Inflammatory macrophage (primary cell): Measurements from ENCODE around the gene SPECC1L.

Experiments used
- DNase-seq, 2 donors: peaks; one replicate each; pipeline ENCODE4 v3.0.0-alpha.2; 2020 to 2022

SPECC1L gene

DNA sequence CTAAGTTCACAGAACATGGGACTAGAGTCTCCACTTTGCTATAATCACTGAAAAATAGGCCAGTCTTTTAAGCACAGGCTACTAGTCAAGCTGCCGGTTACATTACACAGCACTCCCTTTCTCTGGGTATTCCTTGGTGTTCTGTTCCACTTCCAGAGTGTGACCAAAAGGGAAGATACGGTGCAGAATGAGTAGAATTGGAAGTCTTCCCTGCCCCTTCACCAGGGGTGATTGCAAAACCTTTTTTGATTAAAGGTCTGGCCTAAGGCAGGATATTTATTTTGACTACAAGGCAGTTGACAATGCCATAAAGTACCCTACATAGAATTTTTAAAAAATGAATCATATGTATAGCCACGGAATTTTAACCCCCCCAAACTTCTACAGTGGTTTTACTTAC is 97.2 kb downstream of the SPECC1L start:
- DNase-seq: no peak

DNA sequence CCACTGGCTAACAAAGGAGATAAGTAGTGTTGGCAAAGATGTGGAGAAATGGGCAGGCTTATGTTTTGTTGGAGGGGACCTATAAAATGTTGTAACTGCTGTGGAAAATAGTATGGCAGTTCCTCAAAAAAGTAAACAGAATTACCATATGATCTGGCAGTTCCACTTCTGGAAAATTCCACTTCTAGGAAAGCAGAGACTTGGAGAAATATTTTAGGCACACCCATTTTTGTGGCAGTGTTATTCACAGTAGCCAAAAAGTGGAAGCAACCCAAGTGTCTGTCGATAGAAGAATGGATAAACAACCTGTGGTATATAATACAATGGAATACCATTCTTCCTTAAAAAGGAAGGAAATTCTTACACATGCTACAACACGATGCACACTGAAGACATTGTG is 99.8 kb downstream of the SPECC1L start:
- peak; percentile 23 to 66 for DNase-seq

DNA sequence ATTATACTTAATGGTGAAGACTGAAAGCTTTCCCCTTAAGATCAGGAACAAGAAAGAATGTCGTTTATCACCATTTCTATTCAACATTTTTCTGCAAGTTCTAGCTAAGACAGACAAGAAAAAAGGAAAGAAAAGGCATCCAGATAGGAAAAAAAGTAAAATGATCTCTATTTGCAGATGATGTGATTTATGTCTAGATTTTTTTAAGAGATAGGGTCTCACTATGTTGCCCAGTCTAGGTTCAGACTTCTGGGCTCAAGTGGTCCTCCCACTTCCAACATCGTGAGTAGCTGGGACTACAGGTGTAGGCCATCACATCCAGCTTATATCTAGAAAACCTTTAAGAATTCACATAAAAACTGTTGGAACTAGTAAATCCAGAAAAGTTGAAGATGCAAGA is 105.4 kb downstream of the SPECC1L start:
- DNase-seq: no peak

DNA sequence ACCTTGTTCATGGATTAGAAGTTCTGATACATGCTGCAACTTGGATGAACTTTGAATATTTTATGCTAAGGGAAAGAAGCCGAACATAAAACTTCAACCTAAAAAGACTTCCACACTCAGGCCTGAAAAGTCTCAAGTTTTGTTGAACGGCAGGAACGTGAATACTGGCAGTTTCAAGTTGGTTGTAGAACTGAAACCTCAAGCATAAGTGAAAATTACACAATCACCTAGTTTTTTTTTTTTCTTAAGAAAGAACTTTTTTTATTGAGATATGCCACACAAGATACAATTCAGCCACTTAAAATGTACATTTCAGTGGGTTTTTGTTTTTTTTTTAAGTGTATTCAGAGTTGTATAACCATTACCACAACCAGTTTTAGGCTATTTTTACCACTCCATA is 106.0 kb downstream of the SPECC1L start:
- peak; percentile 25 to 66 for DNase-seq

DNA sequence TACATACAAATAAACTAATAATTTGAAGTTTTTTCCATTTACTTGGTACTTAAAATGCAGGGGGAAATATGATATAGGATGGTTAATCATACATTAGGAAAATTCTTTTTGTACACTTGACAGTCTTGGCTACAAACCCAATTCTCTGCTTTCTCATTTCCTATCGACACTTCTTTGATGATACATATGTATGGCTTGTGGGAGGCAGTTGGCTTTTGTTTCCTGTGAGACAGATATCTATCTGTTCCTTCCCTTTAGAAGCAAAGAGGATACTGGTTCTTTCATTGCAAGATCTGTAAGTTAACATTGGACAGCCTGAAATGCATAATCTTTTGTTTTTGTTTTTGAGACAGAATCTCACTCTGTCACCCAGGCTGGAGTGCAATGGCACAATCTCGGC is 108.9 kb downstream of the SPECC1L start:
- no peak for DNase-seq

DNA sequence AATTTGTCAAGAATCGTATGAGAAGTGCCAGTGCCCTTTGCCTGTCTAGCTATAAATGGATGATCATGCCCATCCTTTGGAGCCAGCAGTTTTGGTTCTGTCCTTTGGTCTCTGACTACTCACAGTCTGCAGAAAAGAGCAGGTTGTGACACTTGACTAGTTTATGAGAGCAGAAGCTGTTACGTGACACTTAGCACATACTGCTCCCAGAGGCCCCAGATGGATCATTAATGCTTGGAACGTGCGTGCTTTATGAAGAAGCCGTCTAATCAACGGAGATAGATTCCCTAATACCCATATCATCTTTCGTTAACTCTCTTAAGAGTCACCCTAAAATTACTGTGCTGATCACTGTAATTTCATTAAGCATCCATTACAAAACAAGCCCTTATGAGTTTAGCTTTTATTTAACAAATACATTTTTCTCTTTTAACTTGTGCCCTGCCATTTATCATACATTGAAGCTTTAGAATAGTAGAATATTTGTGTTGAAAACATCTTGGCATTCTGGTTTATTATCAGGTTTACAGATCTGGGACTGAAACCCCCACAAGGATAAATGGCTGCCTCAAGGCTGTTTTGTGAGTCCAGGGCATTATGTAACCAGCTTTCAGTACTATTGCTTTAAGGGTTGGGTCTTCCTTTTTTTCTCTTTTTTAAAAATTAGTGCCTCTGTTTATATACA is 109.7 kb downstream of the SPECC1L start:
- DNase-seq: no peak

DNA sequence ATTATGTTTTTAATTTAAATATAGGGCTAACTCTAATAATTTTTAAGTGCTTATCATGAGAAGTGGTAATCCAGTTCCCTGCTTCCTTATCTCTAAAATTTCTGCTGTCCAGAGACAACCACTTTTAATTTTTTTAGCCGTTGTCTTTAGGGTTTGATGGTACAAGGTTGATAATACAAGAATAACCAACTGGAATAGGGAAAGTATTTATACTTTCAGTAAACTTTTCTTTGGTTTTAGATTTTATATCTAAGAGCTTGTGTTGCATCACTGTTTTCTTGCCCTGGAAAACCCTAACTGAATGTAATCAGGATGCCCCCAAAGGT is 110.2 kb downstream of the SPECC1L start:
- DNase-seq: no peak

DNA sequence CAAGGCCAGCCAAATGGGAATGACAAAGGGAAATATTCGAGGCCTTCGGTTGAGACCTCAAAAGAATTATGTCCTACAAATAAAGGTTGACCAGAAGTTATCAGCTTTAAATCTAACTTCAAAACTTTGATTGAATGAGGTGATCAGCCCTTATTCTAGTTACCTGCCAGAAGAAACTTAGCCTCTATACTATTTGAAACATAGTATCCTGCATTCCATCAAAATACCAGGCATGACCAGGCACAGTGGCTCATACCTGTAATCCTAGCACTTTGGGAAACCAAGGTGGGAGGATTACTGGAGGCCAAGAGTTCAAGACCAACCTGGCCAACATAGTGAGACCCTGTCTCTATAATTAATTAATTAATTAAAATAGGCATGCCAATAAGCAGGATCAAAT is 112.4 kb downstream of the SPECC1L start:
- DNase-seq: no peak

DNA sequence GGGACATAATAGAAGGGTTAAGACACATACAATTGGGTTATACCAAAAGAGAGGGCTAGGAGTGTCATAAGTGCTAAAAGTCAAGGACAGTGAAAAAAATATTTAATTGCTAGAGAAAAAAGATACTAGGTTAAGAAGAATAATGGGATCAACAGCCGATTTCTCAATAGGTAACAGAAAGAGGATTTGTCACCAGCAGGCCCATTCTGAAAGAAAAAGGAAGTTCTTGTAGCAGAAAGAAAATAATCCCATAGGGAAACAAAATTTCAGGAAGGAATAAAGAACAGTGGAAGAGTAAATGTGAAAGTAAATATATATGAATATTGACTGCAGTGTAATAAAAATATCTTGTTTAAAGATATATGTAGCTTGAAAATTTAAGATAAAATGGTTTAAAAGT is 113.5 kb downstream of the SPECC1L start:
- peak; percentile 34 to 51 for DNase-seq

DNA sequence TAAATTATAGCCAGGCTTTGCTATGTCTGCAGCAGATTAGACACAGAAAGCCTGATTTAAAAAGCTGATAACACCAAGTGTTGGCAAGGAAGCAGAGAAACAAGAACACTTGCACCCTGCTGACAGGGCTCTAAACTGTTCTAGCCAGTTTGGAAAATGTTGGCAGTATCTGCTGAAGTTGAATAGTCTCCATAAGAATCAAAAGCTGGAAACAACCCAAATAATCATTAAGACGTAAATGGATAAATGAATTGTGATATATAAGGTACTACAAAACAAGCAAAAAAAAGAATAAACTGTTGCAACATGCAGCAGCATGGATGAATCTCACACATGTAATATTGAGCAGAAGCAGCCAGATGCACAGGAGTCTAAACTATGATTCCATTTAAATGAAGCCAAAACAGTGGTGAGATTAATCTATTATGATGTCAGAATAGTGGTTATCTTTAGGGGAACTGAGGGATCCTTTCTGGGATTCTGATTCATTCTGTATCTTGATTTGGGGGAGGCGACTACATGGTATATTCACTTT is 116.4 kb downstream of the SPECC1L start:
- DNase-seq: no peak

DNA sequence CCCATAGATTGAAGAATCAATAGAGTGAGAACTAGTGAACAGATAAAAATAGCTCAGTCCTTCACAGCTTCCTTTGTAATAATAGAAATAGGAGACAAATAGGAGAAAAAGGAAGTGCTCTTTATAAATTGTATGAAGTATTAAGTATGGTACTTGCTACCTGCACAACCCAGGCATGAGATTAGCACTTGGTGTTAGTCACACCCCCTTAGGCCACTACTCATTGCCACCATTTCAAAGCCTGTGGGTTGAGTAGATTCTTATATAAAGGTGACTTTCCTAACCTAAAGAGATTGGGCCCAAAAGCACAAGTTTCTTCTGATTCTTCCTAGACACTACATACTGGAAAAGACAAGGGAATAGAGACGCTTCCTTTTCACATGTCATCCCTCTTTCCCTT is 119.0 kb downstream of the SPECC1L start:
- no peak for DNase-seq

DNA sequence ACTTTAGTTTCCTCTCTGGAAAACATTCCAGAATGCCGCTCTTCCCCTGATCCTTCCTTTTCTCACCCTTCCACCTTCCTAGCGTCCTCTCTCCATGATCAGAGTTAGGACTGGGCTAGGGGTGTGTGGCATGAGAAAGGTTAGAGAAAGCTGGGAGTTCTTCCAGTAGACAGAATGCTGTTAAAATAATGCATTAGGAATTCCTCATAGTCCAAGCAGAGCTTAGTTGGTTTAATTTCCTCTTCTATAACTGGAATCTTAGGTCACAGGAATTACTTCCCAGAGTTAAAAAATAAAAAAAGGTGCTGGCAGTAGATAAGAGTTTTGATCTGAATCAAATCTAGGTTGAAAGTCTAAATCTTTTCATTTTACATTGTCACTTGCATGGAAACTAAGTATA is 119.5 kb downstream of the SPECC1L start:
- DNase-seq: no peak

DNA sequence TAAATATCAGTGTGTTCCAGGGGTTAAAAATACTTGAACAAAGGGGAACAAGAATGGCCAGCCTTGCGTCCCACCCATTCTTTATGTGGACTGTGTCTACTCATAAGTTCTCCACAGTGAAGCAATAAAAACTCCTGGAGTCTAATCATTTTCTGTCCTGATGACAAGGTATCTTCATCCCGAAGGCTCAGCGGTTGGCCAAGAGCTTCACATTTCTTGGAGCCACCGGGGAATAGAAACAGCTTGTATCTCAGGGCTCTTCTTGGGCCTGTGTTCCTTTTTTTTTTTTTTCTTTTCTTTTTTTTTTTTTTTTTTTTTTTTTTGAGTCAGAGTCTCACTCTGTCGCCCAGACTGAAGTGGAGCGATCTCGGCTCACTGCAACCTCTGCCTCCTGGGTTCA is 119.9 kb downstream of the SPECC1L start:
- DNase-seq: peak in 1 of 2 donors; percentile 27

DNA sequence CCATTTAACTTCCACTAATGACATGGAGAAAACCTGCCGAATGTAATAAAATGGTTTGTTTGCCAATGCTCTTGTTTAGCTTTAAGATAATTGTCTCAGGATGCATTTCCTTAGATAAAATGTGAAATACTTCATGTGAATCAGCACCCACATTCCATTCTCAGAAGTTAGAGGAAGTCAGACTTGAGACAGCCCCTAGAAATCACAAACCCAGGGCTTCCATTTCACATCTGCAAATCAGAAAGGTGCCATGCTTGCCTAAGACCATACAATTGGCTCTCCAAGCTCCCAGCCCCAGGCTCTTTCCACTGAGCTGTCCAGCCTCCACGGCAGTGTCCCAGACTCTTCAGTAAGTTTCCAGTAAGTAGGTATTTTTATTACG is 121.2 kb downstream of the SPECC1L start:
- peak; percentile 65 to 76 for DNase-seq

DNA sequence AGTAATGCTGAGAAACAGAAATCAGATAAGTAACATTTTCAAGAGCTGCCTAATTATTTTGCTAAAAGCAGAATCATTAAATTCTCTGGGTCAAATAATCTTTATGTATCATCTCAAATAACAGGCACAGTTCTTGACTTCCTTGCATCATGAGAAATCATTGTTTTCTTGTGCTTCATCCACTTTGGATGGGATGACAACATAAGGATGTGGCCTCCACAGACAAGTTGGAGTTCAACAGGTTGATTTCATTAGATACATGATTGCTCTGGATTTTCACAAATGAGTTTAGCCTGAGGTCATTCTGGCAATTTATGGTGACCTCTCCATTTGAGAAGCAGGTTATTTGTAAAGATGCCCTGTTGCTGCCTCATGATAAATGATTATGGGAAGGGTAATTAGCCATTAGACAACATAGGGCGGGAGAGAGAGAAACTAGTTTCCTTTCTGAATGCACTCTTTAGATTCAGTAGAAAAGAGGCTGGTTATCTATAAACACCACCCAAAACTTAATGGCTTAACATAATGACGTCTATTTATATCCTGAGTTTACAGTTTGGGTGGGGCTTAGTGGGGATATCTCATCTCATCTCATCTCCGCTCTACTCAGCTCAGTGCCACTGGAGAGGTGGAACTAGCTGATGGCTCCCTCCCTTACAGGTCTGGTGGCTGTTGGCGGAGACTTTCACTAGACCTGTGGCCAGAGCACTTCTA is 121.7 kb downstream of the SPECC1L start:
- no peak for DNase-seq

DNA sequence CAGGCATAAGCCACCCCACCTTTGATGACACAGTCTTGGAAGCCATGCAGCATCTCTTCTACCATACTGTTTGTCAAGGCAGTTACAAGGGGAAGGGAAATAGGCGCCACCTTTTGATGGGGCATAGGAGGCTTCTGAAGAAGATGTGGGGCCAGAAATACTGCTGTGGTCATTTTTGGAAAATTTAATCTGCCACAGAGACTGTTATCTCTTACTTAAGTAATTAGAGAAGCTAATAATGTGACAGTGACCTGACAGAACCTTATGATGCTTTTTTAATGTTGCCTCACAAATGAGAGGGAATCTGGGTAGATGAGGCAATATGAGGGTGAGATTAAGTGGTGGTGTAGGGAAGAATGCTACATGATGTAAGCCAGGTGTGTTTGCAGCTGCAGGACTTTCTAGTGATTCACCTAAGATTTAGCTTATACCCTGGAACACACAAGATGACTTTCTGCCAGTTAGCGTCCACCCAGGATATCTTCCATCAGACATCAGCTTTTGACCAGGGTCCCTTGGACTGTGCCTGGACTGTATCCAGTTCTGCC is 122.5 kb downstream of the SPECC1L start:
- no peak for DNase-seq

DNA sequence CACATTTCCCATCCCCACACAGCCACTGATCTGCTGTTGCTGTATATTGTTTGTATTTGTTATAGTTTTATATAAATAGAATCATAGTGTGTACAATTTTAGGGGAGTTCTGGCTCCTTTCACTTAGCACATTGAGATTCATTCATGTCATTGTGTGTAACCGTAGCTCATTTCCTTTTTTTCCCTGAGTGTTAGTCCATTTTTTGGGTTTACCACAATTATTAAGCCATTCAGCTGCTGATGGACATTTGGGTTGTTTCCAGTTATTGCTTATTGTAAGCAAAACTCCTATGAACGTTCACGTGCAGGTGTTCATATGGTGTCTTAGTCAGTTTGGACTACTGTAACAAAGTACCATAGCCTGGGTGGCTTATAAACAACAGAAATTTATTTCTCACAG is 123.2 kb downstream of the SPECC1L start:
- DNase-seq: peak; percentile 34 to 60

DNA sequence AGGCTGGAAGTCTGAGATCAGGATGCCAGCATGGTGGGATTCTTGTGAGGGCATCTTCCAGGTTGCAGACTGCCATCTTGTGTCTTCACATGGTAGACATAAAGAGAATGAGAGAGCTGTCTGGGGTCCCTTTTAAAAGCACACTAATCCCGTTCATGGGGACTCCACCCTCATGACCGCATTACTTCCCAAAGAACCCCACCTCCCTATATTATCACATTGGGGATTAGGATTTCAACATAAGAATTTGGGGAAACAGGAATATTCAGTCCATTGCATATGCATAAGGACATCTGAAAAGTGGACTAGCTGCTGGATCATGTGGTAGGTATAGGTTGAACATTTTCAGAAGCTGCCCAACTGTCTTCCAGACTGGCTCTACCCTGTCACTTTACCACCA is 123.6 kb downstream of the SPECC1L start:
- DNase-seq: no peak

DNA sequence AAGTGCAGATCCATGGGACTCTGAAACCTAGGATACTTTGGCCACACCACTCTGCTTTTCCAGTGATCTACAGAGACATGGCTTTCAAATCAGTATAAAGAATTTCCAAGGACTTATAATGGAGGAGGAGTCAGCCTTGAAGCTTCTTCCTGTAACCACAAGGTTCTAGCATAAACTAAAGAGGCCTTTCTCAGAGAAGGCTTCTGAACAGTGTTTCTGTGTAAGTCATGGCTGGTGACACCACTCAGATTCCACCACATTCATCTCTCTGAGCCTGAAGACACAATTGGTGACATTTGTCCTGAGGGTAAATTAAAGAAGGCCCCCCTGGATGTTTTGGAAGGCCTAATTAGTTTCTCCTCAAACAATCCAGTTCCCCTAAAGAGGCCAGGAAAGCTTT is 127.8 kb downstream of the SPECC1L start:
- DNase-seq: no peak

DNA sequence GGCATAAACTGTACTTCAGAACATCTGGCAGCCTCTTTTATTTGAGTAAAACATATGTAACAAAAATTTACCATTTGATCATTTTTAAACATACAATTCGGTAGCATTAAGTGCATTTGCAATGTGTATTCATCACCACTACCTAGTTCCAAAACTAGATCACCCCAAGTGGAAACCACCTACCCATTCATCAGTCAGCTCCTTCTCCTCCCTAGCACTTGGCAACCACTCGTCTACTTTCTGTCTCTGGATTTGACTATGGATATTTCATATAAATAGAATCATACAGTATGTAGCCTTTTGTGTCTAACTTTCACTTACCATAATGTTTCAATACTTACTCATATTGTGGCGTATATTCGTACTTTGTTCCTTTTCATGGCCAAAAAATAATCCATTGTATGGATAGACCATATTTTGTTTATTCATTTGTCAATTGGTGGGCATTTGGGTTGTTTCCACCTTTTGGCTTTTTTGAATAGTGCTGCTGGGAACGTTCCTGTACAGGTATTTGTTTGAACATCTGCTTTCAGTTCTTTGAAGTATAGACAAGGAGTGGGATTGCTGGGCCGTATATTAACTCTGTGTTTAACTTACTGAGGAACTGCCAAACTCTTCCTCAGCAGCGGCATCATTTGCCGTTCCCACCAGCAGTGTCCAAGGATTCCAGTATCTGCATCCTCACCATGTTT is 129.5 kb downstream of the SPECC1L start:
- no peak for DNase-seq

DNA sequence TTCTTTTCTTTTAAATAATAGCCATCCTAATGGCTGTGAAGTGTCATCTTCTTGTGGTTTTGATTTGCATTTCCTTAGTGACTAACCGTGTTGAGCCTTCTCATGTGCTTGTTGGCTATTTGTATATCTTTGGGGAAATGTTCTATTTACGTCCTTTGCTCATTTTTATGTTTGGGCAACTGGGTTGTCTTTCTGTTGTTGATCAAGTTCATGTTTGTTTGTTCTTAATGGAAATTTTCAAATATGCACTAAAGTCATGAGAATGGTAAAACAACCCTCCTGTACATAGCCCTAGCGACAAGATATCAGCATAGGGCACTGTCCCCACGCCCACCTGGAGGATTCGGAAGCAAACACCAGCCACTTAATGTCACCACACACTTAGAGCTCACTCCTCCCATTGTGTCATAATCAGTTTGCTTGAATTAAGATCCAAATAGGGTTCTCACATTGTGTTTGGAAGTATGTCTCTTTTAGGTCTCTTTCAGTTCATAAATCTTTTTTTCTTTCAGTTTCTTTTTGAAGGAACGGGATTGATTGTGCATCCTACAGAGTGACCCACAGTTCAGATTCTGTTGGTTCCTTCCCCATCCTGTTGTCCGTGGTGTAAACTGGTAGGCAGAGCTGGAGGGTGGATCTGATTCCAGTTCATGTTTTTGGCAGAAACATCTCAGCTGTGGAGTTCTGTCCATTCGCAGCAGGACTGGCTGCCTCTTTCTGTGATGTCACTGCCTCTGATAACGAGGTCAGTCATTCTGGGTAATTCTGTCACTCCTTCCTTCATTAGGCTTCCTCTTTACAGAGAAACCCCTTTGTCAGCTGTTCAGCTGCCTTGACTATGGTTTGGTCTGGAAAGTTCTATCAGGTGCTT is 130.3 kb downstream of the SPECC1L start:
- peak; percentile 74 to 75 for DNase-seq

DNA sequence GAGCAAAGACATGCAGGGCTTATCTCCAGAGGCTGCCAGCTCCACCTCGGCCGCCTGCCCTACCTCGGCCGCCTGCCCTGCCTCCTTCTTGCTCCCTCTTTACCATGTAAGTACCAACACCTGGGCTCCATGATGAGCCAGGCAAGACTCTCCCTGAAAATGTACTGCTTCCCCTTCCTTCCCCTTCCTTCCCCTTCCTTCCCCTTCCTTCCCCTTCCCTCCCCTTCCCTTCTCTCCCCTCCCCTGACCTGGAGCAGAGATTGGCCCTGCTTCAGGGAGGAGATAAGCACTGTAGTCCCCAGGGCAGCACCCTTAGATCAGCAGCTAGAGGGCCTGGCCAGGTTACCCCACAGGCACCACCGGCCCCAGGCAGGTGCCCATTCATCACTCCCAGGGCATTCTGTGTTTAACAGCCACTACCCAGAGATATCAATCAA is 131.3 kb downstream of the SPECC1L start:
- no peak for DNase-seq
